ENCODE results near the gene RFESD. TPM values are rescaled to one million over a fixed set of nuclear protein-coding genes. Genes with fewer than 3 reads are reported as not detected.

The RFESD gene
- total RNA-seq (2013), result 0.62 TPM
- polyA plus RNA-seq (1 to 10 TPM in 1 of 3 donors, under 1 TPM in 2; 0.15 to 1.4 (median 0.24) TPM), polyA minus RNA-seq (0.42 and 0.48 TPM in 2 replicates), total RNA-seq (0.26 to 2.2 (median 0.75) reads per million in 11 experiments)

- Histone ChIP-seq H3K4me1 (ENCODE audit: control insufficient read depth in 1 of 2, insufficient read depth in 2 of 2, low read length in 2 of 2) (peaks cover 12 to 15% of the 10 kb centered on the region in 2 donors), H3K4me2 (replicated peaks; ENCODE audit: extremely low read depth, low read length, poor library complexity, severe bottlenecking) (peak within 1 kb of the TSS; percentile 92), H3K27ac (ENCODE audit: low read depth in 1 of 2, low read length in 2 of 2) (peak within 1 kb of the TSS; percentile 49 to 82), H3K9me3 (replicated peaks in 1 of 2; ENCODE audit: control insufficient read depth in 1 of 2, insufficient read depth in 1 of 2, low read length in 2 of 2) (no peaks in the 10 kb centered on the region), H3K4me3 (replicated peaks in 1 of 3; ENCODE audit: low read depth in 2 of 3, low read length in 3 of 3) (peak within 1 kb of the TSS; percentile 47 to 82 (median 50)), H3K9ac (ENCODE audit: insufficient read depth, low read length, poor library complexity, severe bottlenecking) (peak within 1 kb of the TSS; percentile 75), H4K20me1 (ENCODE audit: insufficient read depth, low read length) (no peaks in the 10 kb centered on the region), H3K79me2 (ENCODE audit: insufficient read depth, low read length) (no peaks in the 10 kb centered on the region), H3K27me3 (ENCODE audit: control insufficient read depth in 2 of 2, insufficient read depth in 2 of 2, low read length in 2 of 2) (no peaks in the 10 kb centered on the region), H2AFZ (ENCODE audit: insufficient read depth, low read depth, low read length, poor library complexity, severe bottlenecking) (peak within 1 kb of the TSS; percentile 97), H3K36me3 (replicated peaks in 1 of 2; ENCODE audit: control insufficient read depth in 1 of 2, insufficient read depth in 2 of 2, low read length in 2 of 2) (no peaks in the 10 kb centered on the region)
- Mint-ChIP-seq H3K36me3 (no peaks in the 10 kb centered on the region), H3K9me3 (peaks cover 0 to 1% (median 0%) of the 10 kb centered on the region in 7 donors), H3K27me3 (ENCODE audit: low read depth in 3 of 3) (peaks cover 0 to 1% (median 0%) of the 10 kb centered on the region in 3 donors), H3K4me1 (peaks cover 13% of the 10 kb centered on the region), H3K27ac (peak within 1 kb of the TSS; percentile 78 to 92 (median 86)), H3K4me3 (peak within 1 kb of the TSS; percentile 84 to 89)
- intact Hi-C loops (cut with micrococcal nuclease), result loop anchor here (5.0 kb wide), 2 partner anchors 94 to 201 kb away; partner anchors contain the start of gene SKIC3 (in 1 of the 2)
- WGBS (ENCODE audit: insufficient coverage), result under 1% methylated on average over 58 of the region's 60 CpGs
- no peak for TF ChIP-seq CTCF (IDR thresholded peaks at IDR 0.05)
- DNase-seq, result peak; percentile 96 to 97 (median 97)
These were observed at the start of gene RFESD for GRCh38 chr5:95646569-95647431. TSS of gene RFESD (plus strand) at chr5:95646777. CDS start at chr5:95652272, 5,495 bp downstream.

GRCh38 chr5:95599252-95599651 lies 47.3 kb upstream of the RFESD start:
- DNase-seq, result no peak

More at GRCh38 chr5:95599252-95599651, 47.3 kb upstream of the RFESD start:
- H3K4me1 Mint-ChIP-seq, result no peaks in the 10 kb centered on the region
- no peak overlapping the region for H3K27ac Mint-ChIP-seq
- peaks cover 0 to 4% (median 0%) of the 10 kb centered on the region in 3 donors for H3K27me3 Mint-ChIP-seq (ENCODE audit: low read depth in 3 of 3)
- Histone ChIP-seq H2AFZ (ENCODE audit: insufficient read depth, low read depth, low read length, poor library complexity, severe bottlenecking) (no peak overlapping the region), H3K4me2 (replicated peaks; ENCODE audit: extremely low read depth, low read length, poor library complexity, severe bottlenecking) (no peak overlapping the region), H3K36me3 (replicated peaks in 1 of 2; ENCODE audit: control insufficient read depth in 1 of 2, insufficient read depth in 2 of 2, low read length in 2 of 2) (no peaks in the 10 kb centered on the region), H4K20me1 (ENCODE audit: insufficient read depth, low read length) (no peaks in the 10 kb centered on the region), H3K9ac (ENCODE audit: insufficient read depth, low read length, poor library complexity, severe bottlenecking) (no peak overlapping the region), H3K9me3 (replicated peaks in 1 of 2; ENCODE audit: control insufficient read depth in 1 of 2, insufficient read depth in 1 of 2, low read length in 2 of 2) (no peaks in the 10 kb centered on the region), H3K27me3 (ENCODE audit: control insufficient read depth in 2 of 2, insufficient read depth in 2 of 2, low read length in 2 of 2) (no peaks in the 10 kb centered on the region), H3K79me2 (ENCODE audit: insufficient read depth, low read length) (no peaks in the 10 kb centered on the region), H3K4me1 (ENCODE audit: control insufficient read depth in 1 of 2, insufficient read depth in 2 of 2, low read length in 2 of 2) (no peaks in the 10 kb centered on the region), H3K27ac (ENCODE audit: low read depth in 1 of 2, low read length in 2 of 2) (no peak overlapping the region), H3K4me3 (replicated peaks in 1 of 3; ENCODE audit: low read depth in 2 of 3, low read length in 3 of 3) (no peak overlapping the region)
- peaks cover 2 to 6% of the 10 kb centered on the region in 2 donors for H3K36me3 Mint-ChIP-seq
- no peak overlapping the region for H3K4me3 Mint-ChIP-seq
- H3K9me3 Mint-ChIP-seq, result peaks cover 0 to 2% (median 0%) of the 10 kb centered on the region in 7 donors
- intact Hi-C loops (cut with micrococcal nuclease), result no loop called here
- no peak for TF ChIP-seq CTCF (IDR thresholded peaks at IDR 0.05)
- WGBS (ENCODE audit: insufficient coverage), result no CpG with 5 or more reads among the region's 1 CpG
